Measurements from ENCODE around the gene PRKAR1A. TPM values are rescaled to one million over a fixed set of nuclear protein-coding genes. Genes with fewer than 3 reads are reported as not detected.

Gene PRKAR1A
- total and polyA plus RNA-seq, 2 of the 8 experiments (the other 6 are each of a cell fraction or from before 2014, with no cell fraction given), result 39.3 to 149 TPM

DNA sequence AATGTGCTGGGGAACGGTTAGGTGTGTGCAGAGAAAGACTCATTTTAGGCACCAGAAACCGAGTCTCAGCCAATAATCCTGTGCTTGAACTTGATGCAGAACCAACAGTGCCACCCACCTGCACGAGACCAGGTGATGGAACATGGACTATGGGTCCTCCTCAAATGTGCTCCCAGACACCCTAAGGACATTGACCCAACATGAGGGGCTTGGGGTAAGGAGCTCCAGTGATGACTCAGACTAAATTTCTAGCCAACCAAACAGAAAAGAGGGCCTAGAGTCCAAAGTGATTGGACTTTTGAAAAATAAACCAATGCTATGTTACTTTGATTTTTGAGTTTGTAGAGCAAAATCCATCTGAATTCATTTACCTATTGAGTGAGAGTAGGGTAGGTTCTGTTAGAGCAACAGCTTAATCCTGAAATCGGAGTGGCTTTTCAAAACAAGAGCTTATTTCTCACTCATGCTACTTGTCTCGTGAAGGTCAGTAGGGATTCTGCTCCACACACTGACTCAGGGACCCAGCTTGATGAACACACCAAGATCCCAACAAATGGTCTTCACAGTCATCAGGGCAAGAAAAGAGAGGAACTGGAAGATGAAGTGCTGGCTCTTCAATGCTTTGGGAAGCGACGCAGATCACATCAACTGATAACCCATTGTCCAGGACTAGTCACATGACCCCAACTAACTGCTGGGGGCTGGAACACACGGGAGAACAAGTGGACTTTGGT, 67.1 kb downstream of the PRKAR1A start (continued):
- TF ChIP-seq, protein P1, sequence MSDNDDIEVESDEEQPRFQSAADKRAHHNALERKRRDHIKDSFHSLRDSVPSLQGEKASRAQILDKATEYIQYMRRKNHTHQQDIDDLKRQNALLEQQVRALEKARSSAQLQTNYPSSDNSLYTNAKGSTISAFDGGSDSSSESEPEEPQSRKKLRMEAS (IDR thresholded peaks at IDR 0.05), result no peak
- TF ChIP-seq TBP (IDR thresholded peaks at IDR 0.05; ENCODE audit: low read depth, low read length), result no peak
- TF ChIP-seq POLR2A (IDR thresholded peaks at IDR 0.05; ENCODE audit: control extremely low read depth in 1 of 2, low read depth in 2 of 2, low read length in 2 of 2), result no peak
- no peak for TF ChIP-seq SP2 (IDR thresholded peaks at IDR 0.05; ENCODE audit: low read length)
- no peak for TF ChIP-seq ASH2L (IDR thresholded peaks at IDR 0.05; ENCODE audit: low read length)
- no peak for TF ChIP-seq RFX5 (IDR thresholded peaks at IDR 0.05; ENCODE audit: borderline replicate concordance, low read depth, low read length)
